HCT116 (cell line): ENCODE data around the gene NAMPT.

Experiments
- CTCF ChIP-seq, 3 experiments: fragments of 200-600 bp in 1 of 3; sonication (generic) in 1 of 3; IDR thresholded peaks in 2 of 3; conservative IDR thresholded peaks in 1 of 3; 2 replicates each; pipeline ENCODE4 v1.5.1; 2012 to 2017; ENCODE audit warnings: low read depth in 2 of 3, low read length in 2 of 3, antibody characterized with exemption in 1 of 3, borderline replicate concordance in 1 of 3, control low read depth in 1 of 3, mild to moderate bottlenecking in 1 of 3, mixed read lengths in 1 of 3, mixed run types in 1 of 3, moderate library complexity in 1 of 3; ENCODE audit not compliant: insufficient read depth in 1 of 3
- POLR2A ChIP-seq: IDR thresholded peaks from 2 replicates; pipeline ENCODE4 v1.7.0; 2011; ENCODE audit warnings: borderline replicate concordance; ENCODE audit not compliant: insufficient read depth, insufficient read length; ENCODE audit errors: extremely low read depth
- POLR2AphosphoS5 ChIP-seq: IDR thresholded peaks from 2 replicates; pipeline ENCODE4 v1.6.1; 2011; ENCODE audit warnings: mild to moderate bottlenecking, low read depth, low read length, moderate library complexity
- RAD21 ChIP-seq: IDR thresholded peaks from 2 replicates; pipeline ENCODE4 v1.6.1; 2012; ENCODE audit warnings: low read depth, mild to moderate bottlenecking

GRCh38 chr7:106206826-106207541 lies 77.8 kb downstream of the NAMPT start:
- TF ChIP-seq CTCF (IDR thresholded peaks at IDR 0.05 in 2 of 3, conservative IDR thresholded peaks at IDR 0.05 in 1 of 3; ENCODE audit: borderline replicate concordance in 1 of 3, insufficient read depth in 1 of 3, low read depth in 2 of 3, low read length in 2 of 3) = no peak
- TF ChIP-seq RAD21 = no peak
- no peak for TF ChIP-seq POLR2AphosphoS5
- TF ChIP-seq POLR2A = no peak
